Type B pancreatic cell (in vitro differentiated cells): ENCODE measurements around the gene CDC42BPA. TPM values are rescaled to one million over a fixed set of nuclear protein-coding genes. Genes with fewer than 3 reads are reported as not detected.

ENCODE experiments used
- DNase-seq: peaks from one replicate; pipeline ENCODE4 v3.0.0; 2021; ENCODE audit warnings: mixed read lengths; ENCODE audit not compliant: unreplicated experiment; ENCODE audit errors: extremely low spot score
- H3K27ac Mint-ChIP-seq: 2 replicates; pipeline ENCODE4 v1.8.0; 2021; ENCODE audit warnings: mild to moderate bottlenecking, mixed read lengths
- H3K27me3 Mint-ChIP-seq: 2 replicates; pipeline ENCODE4 v1.8.0; 2021; ENCODE audit warnings: mixed read lengths
- H3K36me3 Mint-ChIP-seq: 2 replicates; pipeline ENCODE4 v1.8.0; 2021; ENCODE audit warnings: mixed read lengths
- H3K4me1 Mint-ChIP-seq: one replicate; pipeline ENCODE4 v1.8.0; 2021; ENCODE audit warnings: mixed read lengths; ENCODE audit not compliant: unreplicated experiment
- H3K4me3 Mint-ChIP-seq: 2 replicates; pipeline ENCODE4 v1.8.0; 2021; ENCODE audit warnings: mild to moderate bottlenecking, mixed read lengths
- H3K9me3 Mint-ChIP-seq: 2 replicates; pipeline ENCODE4 v1.8.0; 2021; ENCODE audit warnings: mixed read lengths
- total RNA-seq: library from RNA; stranded (reverse); gene quantifications from 2 replicates; pipeline ENCODE4 v1.2.1, GENCODE V29; 2021; ENCODE audit warnings: low replicate concordance
- TF ChIP-seq, protein P1 (sequence below): fragments of 200-600 bp; sonication (generic); conservative IDR thresholded peaks from 2 replicates; pipeline ENCODE4 v1.5.0; 2021; ENCODE audit warnings: antibody characterized with exemption, mild to moderate bottlenecking

CDC42BPA gene
- total RNA-seq, 1 donor from 2014 or later, result 33.8 TPM

- Mint-ChIP-seq H3K36me3 (no peaks in the 10 kb centered on the region), H3K27ac (no peak overlapping the region)
- TF ChIP-seq, protein P1, sequence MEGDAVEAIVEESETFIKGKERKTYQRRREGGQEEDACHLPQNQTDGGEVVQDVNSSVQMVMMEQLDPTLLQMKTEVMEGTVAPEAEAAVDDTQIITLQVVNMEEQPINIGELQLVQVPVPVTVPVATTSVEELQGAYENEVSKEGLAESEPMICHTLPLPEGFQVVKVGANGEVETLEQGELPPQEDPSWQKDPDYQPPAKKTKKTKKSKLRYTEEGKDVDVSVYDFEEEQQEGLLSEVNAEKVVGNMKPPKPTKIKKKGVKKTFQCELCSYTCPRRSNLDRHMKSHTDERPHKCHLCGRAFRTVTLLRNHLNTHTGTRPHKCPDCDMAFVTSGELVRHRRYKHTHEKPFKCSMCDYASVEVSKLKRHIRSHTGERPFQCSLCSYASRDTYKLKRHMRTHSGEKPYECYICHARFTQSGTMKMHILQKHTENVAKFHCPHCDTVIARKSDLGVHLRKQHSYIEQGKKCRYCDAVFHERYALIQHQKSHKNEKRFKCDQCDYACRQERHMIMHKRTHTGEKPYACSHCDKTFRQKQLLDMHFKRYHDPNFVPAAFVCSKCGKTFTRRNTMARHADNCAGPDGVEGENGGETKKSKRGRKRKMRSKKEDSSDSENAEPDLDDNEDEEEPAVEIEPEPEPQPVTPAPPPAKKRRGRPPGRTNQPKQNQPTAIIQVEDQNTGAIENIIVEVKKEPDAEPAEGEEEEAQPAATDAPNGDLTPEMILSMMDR, result no peak
Measured at GRCh38 chr1:227227761-227228160, 90.5 kb downstream of the CDC42BPA start.

DNA sequence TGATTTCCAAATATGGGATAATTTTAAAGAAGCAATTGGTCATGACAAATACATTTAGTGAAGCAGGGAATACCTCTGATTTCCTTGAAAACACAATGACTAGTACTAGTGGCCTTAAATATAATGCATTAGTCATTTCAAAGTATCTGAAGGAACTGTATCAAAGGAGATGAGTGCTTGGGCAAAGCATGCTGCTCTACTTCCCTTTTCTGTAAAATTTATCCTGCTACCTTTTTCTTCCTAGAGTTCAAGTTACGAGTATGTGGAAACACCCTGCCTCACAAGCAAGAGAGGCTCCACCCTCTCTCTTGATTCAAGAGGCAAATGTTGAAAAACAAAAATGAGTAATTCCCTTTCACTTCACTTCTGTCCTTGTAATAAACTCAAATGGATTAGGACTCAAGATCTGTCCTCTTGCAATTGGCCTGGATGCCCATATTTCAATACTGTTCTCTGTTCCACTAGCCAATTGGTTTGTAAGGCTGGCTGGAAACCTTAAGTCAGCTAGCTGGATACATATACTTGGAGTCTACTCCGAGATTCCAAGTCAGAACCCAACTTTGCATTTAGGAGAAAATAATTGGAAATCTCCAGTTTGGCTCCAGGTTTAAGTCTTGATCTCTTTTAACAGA, 92.5 kb downstream of the CDC42BPA start:
- Mint-ChIP-seq H3K36me3 (no peaks in the 10 kb centered on the region), H3K4me1 (no peaks in the 10 kb centered on the region), H3K27me3 (no peaks in the 10 kb centered on the region), H3K9me3 (no peaks in the 10 kb centered on the region), H3K4me3 (no peak overlapping the region), H3K27ac (no peak overlapping the region)
- TF ChIP-seq, protein P1, result no peak
- DNase-seq, result no peak

More at GRCh38 chr1:227227761-227228160, 90.5 kb downstream of the CDC42BPA start:
- DNase-seq, result no peak
- no peaks in the 10 kb centered on the region for H3K9me3 Mint-ChIP-seq
- no peak overlapping the region for H3K4me3 Mint-ChIP-seq
- H3K27me3 Mint-ChIP-seq, result no peaks in the 10 kb centered on the region
- no peaks in the 10 kb centered on the region for H3K4me1 Mint-ChIP-seq

GRCh38 chr1:227223171-227223806, 95.0 kb downstream of the CDC42BPA start:
- no peak overlapping the region for H3K4me3 Mint-ChIP-seq
- no peaks in the 10 kb centered on the region for H3K9me3 Mint-ChIP-seq
- no peak for DNase-seq
- H3K4me1 Mint-ChIP-seq, result no peaks in the 10 kb centered on the region
- H3K27ac Mint-ChIP-seq, result no peak overlapping the region
- TF ChIP-seq, protein P1, result no peak
- no peaks in the 10 kb centered on the region for H3K36me3 Mint-ChIP-seq
- no peaks in the 10 kb centered on the region for H3K27me3 Mint-ChIP-seq

GRCh38 chr1:227219715-227220292, 98.5 kb downstream of the CDC42BPA start:
- Mint-ChIP-seq H3K4me1 (no peaks in the 10 kb centered on the region), H3K27me3 (no peaks in the 10 kb centered on the region), H3K4me3 (no peak overlapping the region), H3K9me3 (no peaks in the 10 kb centered on the region), H3K27ac (no peak overlapping the region), H3K36me3 (no peaks in the 10 kb centered on the region)
- no peak for DNase-seq
- TF ChIP-seq, protein P1, result no peak

- no peak for DNase-seq
- Mint-ChIP-seq H3K9me3 (no peaks in the 10 kb centered on the region), H3K36me3 (no peaks in the 10 kb centered on the region), H3K4me1 (no peaks in the 10 kb centered on the region), H3K27ac (no peak overlapping the region), H3K4me3 (no peak overlapping the region), H3K27me3 (no peaks in the 10 kb centered on the region)
- TF ChIP-seq, protein P1, result no peak
Measured at GRCh38 chr1:227218870-227219573, 99.3 kb downstream of the CDC42BPA start.
